Left renal cortex interstitium (tissue), 4 donors: ENCODE data around the gene RNF150. TPM values are rescaled to one million over a fixed set of nuclear protein-coding genes. Genes with fewer than 3 reads are reported as not detected.

Experiments
- DNase-seq, 4 donors: peaks; one replicate each; pipeline ENCODE4 v3.0.0-alpha.2; 2013; ENCODE audit warnings: low read depth in 4 of 4, low spot score in 2 of 4, missing footprints in 1 of 4
- polyA plus RNA-seq, 4 donors: library from polyadenylated mRNA; unstranded; fragments of 120-200 nt; gene quantifications; one replicate each; pipeline ENCODE4 v1.2.1, GENCODE V29; 2013; ENCODE audit not compliant: insufficient read length in 4 of 4

RNF150 gene
- polyA plus RNA-seq, 4 donors: 23.6 to 27.1 (median 26.2) TPM

DNA sequence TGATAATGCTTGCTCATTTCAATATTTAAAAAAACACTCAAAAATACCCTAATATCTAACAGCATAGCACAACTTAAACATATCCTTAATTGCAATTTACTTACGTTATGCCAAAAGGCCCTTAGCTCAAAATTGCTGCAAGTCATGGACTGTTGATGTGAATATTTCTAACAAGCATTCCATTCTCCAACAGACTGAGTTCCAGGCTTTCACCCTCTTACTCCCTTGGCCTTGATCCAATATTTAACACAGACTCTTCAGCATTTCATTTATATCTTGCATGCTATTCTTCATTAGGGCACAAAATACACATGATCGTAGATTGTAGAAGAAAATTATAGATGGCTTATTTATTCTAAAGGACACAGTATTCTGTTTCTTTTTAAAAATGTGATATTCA is 96.5 kb downstream of the RNF150 start:
- DNase-seq: no peak

DNA sequence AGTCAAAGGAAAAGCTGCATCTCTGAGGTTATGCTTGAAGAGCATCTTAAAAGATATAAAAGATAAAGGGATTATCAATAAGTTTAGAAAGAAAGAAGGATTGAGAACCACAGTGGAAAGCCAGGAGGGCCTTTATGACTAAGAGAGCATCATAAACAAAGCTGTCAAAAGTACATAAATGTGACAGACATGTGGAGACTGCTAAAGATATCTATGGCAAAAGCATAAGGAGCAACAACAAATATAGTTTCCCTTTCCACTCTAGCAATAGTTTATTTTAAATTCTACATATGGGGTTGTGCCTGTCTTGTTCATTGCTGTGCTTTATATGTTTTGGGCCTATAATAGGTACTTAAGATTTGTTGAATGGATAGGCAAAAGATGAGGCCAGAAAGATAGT is 97.3 kb downstream of the RNF150 start:
- no peak for DNase-seq

DNA sequence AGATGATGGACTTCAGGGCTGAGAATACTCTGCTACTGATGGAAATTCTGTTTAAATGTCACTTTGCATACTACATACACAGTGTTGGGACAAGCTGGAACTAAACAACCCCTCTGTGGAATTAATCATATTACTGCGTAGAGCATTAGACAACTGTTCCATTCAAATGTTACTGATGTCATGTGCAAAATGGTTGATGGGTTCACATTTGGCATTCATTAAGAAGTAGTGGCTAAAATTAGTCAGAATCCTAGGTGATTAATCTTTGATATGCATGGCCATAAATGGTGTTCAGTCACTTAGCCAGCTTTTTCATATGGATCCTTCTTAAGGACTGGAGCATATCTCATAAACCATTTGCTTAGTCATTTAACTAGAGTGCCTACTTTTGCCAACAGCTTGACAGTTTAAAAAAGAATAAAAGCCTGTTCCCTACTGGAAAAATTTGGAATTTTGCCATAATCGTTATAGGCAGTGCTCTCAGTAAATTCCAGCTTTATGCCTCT is 105.2 kb downstream of the RNF150 start:
- DNase-seq: no peak

DNA sequence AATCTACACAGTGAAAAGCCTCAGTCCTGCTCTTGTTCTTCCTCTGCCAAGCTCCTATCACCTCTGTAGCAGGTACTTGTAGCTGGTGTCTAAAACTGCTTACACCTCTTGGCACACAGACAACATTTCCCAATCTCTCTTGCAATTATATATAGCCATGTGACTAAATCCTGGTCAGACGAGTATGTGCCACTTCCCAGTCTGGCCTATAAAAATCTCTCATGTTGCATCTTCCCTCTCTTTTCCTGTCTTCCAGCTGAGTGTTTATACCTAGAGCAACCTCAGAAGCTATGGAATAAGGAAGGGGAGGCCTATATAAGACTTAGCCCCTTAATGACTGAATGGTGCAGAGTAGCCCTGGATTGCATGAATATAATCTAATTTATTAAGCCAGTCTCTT is 105.8 kb downstream of the RNF150 start:
- DNase-seq: no peak

DNA sequence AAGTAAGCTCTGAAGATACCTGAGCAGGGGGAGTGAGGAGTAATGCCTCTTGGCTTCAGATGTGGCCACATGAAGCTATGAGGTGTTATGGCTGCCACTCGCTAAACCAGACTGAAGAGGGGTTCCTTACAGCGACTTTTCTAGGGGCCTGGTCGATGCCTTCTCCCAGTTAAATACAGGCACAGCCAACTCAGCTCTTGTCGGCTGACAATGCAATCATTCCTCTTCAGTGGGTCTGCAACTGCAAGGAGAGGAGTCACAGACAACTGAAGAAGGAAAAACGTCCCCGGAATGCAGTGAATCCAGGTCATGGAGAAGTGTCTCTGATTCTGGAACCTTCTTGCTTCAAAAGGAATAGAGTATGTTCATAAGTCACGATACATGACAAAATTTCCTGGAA is 106.4 kb downstream of the RNF150 start:
- no peak for DNase-seq

DNA sequence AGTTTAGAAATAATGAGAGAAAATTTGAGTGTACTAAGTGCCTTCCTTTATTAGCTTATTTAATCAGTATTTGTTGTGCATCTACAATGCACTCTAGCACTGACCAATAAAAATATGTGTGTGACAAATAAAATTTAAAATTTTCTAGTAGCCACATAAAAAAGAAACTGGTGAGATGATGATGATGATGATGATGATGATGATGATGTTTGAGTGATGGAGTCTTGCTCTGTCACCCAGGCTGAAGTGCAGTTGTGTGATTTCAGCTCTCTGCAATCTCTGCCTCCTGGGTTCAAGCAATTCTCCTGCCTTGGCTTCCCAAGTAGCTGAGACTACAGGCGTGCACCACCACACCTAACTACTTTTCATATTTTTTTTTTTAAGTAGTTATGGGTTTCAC is 110.2 kb downstream of the RNF150 start:
- no peak for DNase-seq

DNA sequence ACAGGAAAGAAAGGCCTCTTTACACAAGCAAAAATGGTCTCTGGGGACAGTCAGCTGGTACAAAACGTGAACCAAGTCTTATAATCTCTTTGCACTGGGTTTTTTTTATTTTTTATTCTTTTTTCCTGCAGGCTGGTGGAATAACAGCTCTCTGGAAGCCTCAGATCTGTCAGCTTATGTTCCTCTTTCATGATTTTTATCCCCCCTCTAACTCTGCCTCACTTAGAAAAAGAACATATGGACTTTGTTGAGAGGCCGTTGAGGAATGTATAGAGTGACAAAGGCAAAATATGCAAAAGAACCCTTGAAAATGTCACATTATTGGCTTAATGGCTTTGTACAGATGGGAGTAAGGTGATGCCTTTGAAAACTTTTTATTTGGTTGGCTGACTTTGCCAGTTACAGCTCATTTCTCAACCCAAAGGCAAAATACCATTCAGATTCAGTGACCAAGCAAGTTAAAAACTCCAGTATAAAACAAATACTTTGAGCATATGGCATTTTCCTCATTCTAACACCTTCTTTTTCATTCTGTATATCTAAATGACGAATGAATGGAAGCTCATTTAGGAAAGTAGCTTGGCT is 111.1 kb downstream of the RNF150 start:
- no peak for DNase-seq

DNA sequence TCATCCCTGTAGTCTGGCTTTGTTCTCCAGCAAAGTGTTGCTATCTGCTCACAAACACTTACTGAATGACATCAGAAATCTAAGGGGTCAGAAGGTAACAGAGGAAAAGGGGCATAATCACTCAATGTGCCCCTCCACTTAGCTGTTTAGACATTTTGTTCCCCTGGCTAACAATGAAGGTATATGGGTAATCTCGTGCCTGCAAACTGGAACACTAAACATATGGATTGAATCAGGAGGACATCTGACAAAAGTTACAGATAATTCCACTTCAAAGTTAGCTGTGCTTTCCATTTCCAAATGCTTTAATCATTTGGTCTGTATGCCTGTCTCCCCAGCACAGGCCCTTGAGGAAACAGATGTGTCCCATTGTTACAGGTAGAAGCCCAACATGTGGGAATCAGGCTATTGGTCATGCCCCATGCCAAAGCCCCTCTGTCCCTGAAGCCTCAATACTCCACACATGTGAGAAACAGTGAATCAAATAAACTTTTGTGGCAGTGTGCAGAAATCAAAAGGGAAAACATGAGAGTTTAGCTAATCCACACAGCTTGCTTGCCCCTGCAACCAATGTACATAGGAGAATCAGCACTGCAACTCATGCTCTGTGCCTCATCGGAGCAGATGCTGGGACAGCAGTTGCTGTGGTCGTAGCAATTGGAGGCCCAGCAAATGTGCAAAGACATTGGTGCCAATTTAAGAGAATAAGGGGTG is 111.7 kb downstream of the RNF150 start:
- no peak for DNase-seq

DNA sequence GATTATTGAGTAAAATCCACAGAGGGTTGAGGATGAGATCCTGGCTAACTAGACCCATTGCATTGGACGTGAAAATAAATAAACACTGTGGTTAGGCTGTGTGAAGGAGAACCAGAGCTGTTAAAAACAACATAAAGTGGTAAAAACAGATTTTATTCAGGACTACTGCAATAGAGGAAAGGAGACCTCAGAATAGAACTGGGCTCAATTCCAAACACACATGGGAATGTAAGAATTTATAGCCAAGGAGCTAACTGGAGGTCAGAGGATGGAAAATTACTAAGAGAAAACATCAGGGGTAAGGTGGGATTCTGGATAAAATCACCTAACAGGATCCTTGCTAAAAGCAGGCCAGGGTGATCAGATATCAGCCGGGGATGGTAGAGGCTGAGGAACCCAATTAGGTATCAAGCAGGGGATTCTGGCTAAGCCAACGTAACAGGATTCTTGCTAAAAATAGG is 112.4 kb downstream of the RNF150 start:
- no peak for DNase-seq

DNA sequence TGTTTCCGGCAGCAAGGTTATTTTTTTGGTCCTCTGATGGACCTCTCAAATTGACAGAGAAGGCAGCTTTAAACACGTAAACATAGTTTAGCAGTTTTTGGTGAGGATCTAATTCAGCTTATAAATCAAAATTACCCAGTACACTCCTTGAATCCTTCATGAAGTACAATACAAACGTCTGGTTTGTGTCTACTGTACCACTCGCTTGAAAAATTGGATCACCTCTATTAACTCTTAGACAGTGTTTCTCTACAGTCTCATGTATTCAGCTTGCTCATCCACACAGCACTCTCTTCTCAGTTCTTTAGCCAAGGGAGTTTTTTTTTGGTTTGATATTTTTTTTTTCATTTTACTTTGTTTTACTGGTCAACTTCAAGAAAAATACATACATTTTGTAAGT is 113.5 kb downstream of the RNF150 start:
- no peak for DNase-seq

DNA sequence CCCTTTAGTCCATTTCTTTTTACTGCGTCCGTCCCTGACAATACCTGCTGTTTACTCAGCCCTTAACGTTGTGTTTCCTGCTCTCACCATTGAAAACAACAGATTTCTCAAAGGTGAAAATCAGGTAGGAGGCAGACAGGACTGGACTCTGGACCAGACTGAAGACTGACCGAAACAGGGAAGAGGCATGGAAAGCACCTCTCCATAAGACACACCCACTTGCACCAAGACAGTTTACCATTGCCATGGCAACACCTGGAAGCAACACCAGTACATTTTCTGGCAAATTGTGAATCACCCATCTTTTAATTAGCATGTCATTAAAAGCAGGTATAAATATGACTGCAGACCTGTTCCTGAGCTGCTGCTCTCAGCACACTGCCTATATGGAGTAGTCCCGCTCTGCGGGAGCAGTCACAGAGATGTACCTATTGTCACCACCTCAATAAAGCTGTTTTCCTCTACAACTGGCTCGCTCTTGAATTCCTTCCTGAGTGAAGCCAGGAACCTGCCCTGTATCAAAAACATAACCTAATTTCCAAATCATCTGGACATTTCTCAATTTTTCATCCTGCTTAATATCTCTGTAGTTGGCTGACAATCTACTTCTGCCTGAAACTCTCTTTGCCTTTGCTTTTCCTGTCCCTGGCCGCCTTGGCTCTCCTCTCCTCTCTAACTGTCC is 117.0 kb downstream of the RNF150 start:
- DNase-seq: no peak

DNA sequence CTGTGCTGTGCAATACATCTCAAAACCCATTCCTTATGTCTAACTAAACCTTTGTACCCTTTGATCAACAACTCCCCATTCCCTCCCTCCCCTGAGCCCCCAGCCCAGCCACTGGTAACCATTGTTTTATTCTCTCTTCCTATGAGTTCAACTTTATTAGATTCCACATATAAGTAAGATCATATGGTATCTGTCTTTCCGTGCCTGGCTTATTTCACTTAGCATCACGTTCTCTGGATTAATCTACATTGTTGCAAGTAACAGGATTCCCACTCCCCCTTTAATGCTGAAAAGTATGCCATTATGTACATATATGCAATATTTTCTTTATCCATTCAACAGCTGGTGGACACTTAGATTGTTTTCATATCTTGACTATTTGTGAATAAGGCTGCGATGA is 119.4 kb downstream of the RNF150 start:
- DNase-seq: no peak

DNA sequence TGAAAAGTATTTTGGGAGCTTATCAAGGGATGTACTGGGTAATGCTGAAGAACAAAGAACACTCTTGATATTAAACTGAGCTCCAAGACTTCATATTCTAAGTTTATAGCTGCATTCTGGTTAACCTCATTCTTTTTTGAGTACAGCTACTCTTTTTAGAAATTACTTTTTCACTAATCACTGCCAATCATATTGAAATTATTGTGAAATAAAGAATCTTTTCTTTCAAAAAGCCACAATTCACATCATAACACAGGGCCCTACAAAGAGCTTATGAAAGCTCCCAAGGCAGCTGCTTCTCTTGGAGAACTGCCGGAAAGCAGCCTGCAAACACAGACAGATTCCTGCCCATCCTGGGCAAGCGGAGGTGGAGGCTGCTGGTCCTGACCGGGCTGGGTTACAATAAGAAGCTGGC is 121.4 kb downstream of the RNF150 start:
- DNase-seq: no peak

DNA sequence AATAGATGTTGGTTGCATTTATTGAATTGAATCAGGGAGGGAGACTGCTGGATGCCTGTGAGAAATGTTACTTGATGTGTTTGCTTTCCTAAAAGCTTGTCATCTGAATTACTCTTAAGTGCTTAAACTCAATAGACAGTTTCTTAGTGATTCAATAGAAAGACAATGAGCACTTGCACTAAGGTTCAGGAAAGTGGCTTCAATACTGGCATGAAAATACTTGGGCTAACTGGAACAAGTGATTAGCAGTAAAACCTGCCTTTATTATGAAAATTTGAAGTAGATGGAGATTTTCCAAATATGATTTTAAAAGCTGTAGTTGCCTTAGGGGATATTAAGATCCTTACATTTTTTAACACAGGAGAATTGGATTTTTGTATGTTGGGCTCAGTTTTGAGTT is 123.3 kb downstream of the RNF150 start:
- DNase-seq: no peak

DNA sequence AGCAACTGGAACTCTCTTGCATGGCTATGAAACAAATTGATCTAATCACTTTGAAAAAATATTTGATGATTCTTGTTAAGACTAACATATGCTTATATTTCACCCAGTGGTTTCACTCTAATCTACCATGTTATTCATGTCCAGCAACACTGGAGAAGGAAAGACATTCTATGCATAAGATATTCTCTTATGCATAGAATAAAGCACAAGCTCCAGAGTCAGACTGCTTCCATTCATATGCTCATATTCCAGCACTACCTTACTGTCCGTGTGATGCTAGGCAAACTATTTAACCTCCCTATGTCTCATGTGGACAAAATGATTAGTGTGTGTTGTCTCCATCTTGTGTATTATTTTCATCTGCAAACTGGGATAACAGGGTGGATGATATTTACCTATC is 124.1 kb downstream of the RNF150 start:
- no peak for DNase-seq

DNA sequence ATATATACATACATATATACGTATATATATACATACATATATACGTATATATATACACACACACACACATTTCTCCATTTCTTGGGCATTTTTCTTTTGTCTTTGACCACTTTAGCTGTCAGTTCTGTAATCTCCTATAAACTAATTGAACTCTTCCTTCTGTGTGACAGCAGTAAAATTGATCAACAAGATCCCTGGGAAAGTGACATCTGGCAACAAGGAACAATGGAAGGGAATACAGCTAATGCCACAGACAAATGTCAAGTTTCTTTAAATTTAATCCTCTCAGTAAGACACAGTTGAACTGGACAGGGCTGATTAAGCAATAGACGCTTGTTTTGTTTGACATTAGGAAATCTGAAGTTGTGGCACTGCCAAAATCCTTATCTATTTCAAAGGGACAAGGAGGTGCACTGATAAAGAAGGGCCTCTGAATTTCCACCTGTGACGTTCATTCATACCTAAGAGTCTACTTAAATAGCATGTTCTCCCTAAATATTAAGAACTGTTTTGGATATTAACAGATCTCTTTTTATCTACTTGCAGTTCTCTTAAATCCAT is 126.9 kb downstream of the RNF150 start:
- DNase-seq: no peak

DNA sequence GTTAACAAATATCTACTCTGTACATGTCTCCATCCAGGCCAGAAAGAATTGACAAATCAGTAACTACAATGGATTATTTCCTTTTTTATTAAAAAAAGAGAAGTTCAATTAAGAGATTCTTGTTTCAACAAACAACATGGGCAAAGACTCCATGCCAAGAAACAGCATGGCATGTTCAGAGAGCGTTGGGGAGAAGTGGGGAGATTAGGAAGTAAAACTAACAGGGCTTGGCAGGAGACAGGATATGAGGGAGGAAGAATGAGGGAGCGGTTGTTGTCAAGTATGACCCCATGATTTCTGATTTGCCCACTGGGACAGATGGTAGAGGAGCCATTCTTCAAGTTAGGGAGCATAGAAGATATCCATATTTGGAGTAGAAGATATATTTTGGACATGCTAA is 128.4 kb downstream of the RNF150 start:
- DNase-seq: no peak

DNA sequence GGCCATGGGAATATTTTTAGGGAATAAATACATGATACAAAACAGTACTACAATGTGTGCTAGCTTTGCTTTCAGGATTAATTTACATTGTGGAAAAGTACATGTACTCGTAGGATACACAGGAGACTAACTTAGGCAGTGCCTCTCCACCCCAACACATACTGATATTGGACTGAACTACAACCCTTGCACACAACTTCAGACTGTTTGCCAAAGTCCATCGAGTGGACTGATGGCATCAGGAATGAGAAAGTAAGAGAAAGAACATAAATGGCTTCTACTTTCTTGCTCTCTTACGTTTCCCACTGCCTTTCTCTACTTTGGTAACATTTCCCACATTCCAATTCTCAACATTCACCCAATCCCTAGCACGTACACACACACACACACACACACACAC is 130.1 kb downstream of the RNF150 start:
- no peak for DNase-seq

DNA sequence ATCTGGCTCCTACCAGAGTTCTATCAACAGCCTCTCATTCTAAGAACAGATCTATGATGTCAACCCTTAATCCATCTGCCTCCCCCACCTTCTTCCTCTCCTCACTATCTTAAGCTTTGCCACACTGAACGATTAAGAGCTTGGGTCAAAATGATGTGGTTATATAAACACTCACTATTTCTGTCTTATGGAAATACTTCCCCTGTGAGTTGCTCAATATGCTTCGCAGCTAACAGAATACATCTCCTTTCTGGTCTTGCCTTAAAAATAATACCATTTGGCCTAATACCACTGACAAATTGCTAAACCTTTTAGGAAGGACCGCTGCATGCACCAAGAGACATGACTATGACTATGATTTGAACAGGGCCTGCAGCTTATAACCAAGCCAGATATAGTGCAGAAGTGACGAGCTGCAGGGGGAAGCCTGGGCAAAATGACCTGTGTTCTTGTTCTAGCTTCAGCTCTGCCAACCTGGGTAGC is 130.9 kb downstream of the RNF150 start:
- no peak for DNase-seq

DNA sequence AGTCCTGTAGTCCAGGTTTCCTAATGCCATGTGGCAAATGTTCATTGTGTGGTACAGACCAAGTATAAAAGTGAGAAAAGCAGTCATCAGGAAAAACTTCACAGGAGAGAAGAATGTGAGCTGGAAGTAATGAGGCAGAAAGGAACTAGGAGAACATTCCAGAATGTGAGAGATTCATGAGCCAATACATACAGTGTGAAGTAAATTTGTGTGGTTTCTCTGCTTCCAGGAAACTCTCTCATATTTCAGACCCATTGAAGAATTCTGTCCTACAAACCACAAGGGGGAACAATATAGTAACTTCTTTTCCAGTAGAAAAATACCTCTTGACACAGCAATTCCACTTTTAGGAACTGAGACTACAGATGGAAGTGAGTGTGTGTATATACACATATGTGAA is 136.5 kb downstream of the RNF150 start:
- DNase-seq: no peak

DNA sequence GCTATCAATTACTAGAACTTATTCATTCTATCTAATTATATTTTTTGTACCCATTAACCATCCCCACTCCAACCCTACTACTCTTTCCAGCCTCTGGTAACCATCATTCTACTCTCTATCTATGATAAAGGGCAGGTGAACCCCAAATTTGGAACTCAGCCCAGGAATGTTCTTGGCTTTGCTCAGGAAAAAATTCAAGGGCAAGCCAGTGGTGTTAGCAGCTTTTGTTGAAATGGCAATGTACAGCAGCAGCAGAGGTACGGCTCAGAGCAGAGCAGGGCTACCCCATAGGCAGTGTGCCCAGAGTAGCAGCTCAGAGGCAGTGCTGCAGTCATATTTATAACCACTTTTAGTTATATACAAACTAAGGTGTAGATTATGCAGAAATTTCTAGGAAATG is 138.2 kb downstream of the RNF150 start:
- DNase-seq: no peak
